GM19372 (cell line): ENCODE results near the gene C2orf49.

Source experiments
- ATAC-seq: cut with Tn5 transposase; IDR thresholded peaks from one replicate; pipeline ENCODE4 v1.9.1; 2021; ENCODE audit warnings: mild to moderate bottlenecking, low read depth, moderate library complexity; ENCODE audit not compliant: unreplicated experiment

C2orf49 gene

DNA sequence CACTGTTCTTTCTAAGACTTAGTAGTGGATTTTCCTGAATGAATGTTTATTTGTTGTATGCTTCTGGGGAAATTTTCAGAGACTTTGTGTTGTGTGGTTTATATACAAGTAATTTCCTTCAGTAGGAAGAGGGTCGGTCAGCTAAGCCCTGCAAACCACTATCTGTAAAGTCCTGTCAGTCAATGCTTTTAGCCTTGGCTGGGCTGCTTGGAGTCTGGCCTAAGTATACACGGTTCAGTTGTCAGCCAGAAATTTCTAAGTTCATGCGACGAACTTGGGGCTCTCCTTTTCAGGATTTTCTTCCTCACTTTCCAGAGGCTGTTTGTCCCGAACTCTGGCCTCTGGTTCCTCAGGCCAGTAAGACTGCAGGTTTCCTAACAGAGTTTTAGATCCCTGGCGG lies 21.3 kb downstream of the C2orf49 start:
- ATAC-seq: no peak

DNA sequence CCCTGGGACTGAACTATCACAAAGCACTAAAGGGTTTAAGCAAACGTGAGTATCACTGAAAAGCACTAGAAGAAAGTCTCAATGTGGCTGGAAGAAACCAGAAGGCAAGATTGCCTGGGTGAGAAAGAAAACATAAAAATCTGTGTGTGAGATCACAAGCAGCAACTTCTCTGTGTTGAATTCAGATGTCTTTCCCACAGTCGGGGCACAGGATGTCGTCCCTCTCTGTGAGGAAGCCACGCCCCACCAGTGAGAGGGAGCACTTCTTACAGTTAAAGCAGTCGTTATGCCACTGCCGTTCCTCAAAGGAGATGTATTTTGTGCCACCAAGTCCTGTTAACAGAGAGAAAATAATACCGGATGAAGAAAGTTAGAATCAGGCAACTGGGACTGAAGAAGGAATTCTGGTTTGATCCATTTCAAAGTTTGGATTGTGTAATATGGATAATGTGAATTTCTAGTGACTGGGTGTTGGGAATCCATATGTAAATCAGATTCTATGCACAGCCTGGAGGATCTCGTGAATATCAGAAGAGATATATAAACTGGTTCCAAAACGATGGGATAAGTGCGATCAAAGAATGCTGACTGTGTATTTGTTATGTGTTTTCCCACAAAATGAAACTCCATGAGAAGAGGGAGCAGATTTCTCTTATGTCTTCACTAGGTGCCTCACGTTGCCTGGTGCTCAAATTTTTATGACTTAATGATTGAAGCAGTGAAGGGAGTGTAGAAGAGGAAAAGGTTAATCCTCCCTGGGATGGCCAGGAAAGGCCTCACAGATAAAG lies 24.0 kb downstream of the C2orf49 start:
- ATAC-seq: no peak

DNA sequence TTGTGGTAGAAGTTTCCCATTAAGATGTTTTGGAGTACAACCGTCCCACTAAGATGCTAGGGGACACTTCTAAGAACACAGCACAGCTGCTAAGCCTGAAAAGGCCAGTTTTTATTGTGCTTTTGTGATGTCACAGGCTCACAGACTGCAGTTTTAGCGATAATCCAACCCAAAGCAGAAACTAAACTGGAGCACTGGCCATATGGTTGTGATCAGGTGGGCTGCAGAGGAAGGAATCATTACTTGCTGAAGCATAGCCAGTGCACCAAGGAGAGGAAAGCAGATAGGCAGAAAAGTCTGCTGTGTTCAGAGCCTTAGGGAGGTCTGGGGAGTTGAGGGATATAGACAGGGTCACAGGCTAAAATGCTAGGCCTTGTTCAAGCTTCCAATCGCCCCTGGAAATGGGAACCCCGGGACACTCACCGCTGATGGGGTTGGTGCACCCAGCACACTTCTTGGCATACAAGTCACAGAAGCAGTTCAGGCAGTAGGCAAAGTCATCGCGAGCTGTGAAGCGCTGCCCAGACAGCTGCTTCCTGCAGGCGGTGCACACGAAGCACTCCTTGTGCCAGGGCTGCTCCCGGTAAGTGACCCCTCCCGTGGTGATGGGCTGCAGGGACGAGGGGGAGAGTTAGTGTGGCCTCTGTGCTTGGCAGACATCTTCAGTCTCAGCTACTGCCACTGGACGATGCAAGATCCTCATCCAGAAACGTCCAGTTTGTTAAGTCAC lies 25.7 kb downstream of the C2orf49 start:
- ATAC-seq: no peak

DNA sequence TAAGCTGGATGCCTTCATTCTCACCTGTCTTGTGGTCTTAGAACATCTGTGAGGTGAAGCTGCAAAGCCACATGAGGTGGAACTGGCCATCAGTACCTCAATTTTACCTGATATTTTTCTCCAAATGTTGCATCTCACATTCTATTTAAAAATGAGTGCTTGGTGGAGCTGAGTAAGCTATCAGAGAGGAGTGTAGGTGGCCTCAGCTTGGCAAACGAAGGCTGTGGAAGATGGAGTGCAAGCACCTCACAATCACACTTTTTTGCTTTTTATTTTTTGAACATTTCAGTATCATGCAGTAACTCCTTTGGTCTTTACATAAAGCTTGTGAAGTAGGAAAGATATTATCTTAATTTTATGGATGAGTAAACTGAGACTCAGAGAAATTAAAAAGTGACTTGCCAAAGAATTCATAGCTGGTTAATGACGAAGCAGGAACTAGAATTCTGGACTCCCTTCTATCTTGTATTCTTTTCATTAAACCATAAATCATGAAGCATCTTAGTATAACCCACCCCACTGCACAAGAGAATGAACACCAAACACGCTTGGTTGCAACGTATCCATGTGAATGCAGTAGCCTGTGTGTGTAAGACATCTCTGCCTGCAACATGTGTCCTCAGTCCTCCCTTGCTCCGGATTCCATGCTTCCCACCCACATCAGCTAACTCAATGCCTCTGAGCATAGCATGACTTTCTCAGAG lies 27.2 kb downstream of the C2orf49 start:
- ATAC-seq: no peak

DNA sequence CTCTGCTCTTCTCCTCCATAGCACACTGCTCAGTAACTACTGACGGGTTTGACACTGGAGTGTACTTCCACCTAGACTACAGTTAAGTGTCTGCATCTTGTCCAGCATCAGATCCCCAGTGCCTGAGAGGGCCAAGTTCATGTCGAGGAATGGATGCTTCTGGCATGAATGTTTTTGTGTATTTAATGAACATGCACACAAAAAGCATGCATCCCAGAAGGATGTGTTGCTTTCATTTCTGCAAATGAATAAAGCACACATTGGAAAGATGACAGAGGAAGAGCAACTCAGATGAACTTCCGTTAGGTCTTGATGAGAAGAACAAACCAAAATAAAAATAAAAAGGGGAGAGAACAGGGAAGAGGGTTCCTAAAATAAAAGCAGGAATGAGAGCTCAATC lies 27.9 kb downstream of the C2orf49 start:
- ATAC-seq: no peak

DNA sequence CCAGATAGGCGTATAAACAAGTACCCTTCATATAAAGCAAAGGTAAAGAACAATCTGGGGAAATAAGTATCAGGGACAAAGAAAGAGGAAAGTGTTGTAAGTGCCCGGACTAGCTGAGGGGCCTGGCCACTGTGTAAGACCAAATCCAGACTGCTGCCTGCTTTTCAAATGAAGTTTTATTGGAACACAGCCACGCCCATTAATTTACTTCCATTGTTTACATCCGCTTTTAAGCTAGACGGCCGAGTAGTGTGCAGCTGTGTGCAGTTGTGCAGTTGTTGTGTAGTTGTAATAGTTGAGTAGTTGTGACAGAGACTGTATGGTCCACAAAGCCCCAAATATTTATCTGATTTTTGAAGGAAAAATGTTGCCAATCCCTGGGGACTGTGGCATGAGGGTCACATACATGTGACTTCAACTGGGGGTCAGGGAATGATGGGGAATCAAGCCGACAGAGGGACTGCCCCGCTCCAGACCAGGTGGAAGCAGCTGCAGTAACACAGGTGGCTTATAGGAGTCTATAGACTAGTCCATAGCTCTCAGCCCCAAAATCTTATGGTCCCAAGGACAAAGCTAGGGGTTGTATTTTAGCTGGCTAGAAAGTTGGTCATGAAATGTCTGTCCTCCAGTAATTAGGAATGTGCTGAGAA lies 31.5 kb downstream of the C2orf49 start:
- no peak for ATAC-seq

DNA sequence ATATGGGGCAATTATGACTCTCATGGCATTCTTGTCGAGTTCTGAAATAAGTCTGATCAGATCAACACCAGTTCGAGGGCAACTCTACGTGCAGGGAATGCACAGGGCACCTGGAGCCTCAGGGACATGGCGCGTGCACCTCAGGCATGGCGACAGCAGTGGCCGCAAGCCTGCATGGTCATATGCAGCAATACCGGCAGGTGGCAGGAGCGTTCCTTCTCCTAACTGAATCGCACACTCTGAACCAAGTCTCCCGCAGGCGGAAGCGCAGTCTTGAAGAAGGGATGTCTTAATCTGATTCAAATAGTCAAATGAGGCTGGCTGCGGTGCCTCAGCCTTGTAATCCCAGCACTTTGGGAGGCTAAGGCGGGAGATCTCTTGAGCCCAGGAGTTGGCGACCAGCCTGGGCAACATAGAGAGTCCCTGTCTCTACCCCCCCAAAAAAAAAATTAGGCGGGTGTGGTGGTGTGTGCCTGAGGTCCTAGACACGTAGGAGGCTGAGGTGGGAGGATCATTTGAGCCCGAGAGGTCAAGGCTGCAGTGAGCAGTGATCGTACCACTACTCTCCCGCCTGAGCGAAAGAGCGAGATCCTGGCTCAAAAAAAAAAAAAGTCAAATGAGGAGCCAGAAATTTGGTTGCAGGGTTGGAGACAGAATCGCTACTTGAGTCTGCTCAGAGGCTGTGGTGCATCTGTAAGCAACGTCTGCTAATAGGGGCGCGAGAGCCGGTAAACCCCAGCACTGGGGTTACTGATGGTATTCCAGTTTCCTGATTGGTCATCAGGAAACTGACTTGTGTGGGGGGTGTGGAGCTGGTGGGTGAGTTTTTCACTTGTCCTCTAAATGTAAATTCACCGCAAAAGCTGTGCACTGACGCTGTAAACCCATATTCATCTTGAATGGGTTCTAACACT lies 32.7 kb downstream of the C2orf49 start:
- ATAC-seq: peak; percentile 89

DNA sequence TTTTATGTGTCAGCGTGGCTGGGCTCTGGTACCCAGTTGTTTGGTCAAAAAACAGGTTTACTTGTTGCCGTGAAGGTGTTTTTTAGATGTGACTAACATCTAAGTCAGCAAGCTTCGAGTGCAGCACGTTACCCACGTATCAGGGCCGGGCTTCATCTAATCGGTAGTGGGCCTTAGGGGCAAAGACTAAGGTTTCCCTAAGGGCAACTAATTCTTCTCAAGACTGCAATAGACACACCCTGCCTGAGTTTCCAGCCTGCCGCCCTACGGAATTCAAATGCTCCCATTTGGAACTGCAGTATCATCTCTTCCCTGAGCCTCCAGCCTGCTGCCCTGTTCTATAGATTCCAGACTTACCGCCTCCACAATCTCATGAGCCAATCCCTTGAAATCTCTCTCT lies 33.8 kb downstream of the C2orf49 start:
- ATAC-seq: no peak

DNA sequence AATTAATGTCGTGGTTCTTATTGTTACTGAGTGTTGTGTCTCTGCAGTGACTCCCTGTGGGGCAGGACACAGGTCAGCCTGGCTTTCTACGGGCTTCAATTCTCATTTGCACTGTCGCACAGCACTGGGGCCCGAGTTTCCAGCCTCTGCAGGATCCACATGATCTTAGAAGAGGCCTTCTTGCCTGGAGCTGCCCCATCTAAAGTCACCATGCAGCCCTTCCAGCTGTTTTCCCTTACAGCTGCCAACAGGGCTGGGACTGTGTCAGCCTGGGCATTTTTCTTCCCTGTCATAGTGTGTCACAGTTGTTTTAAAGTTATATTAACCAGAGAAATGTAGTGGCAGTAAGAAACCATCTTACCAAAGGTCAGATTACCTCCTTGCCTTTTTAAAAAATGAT lies 34.5 kb downstream of the C2orf49 start:
- ATAC-seq: no peak

DNA sequence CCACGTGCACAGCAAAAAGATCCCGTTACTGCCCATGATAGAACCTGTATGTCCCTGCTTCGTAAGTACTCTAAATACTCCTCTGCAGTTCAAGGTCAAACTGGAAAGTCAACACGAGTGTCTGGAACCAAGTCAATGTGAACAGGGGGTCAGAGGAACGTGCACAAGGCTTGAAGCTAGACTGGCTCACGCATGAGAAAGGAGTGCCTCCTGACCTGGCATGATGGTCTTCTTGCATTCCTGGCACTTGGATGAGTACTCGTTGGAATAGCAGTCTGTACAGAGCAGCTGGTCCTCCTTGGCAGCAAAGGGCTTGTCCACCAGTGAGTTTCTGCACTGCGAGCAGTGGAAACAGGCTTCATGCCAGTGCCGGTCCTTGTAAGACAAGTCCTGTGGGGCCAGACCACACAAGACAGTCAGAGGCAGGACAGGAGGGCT lies 36.0 kb downstream of the C2orf49 start:
- no peak for ATAC-seq

DNA sequence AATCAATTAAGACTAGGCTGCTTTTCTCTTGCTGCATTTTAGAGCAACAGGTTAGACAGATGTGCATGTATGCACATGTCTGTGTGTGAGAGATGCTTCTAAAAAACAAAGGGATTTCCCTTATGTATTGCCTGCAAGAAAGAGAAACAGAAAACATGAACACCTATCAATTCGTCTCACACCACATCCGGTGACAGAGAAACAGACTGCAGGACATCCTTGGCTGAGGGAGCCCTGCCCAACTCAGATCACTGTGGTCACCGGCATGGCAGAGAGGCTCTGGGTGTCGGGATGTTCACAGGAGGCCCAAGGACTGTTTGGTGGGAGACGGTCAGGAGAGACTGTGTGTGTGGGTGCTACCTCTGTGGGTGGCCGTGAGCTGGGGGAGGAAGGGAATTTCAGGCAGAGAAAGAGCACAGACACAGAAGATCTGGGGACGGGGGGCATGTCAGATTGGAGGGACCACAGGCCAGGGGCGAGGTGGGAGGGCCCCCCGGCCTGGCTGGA lies 36.6 kb downstream of the C2orf49 start:
- peak; percentile 78 for ATAC-seq

DNA sequence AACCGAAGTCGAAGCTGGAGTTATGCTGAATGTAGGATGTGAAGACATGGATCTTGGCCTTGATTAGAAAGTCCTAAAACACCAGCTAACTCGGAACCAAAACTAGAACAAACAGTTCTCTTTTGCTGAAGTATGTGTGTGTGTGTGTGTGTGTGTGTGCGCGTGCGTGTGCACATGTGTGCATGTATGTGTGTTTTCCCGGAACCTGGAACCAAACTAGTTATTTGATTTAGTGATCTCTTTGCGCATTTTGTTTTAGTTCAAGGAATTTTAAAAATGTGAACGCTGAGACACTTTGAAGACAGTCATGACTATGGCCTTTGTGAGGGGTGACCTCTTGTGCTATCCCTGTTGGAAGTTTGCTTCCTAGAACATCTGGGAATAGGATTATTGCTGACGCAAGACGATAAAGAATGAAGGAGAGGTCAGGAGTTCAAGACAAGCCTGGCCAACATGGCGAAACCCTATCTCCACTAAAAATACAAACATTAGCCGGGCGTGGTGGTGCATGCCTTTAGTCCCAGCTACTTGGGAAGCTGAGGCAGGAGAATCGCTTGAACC lies 37.7 kb downstream of the C2orf49 start:
- no peak for ATAC-seq

DNA sequence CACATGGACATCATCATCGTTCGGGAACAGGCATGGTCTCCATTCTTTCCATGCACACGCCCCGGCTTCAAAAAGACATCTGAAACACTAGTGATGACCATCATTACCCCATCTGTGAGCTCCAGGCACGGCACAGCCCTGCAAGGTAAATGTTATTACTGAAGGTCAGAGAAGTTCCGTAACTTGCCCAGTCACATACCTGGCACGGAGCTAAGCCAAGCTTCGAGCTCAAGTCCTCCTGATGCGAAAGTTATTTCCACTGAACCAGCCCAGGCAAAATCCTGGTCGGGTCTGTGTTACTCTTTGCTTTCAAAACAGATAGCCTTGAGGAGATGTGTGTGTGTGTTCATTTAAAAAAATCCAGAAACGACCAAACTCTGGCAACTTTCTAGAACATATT lies 38.7 kb downstream of the C2orf49 start:
- no peak for ATAC-seq

DNA sequence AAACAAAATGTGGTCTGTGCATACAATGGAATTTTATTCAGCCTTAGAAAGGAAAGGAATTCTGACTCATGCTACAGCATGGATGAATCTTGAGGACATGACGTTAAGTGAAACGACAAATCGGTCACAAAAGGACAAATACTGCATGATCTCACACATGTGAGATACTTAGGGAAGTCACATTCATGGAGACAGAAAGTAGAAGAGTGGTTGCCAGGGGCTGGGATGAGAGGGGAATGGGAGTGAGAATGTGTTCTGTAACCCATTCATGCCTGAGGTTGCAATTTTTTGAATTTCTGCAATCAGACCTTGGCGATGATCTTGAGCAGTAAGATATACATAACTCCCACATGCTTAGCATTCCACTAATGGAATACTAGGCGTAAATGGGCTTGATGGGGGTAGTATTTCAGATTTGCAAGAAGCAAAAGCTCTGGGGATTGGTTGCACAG lies 39.5 kb downstream of the C2orf49 start:
- ATAC-seq: no peak

DNA sequence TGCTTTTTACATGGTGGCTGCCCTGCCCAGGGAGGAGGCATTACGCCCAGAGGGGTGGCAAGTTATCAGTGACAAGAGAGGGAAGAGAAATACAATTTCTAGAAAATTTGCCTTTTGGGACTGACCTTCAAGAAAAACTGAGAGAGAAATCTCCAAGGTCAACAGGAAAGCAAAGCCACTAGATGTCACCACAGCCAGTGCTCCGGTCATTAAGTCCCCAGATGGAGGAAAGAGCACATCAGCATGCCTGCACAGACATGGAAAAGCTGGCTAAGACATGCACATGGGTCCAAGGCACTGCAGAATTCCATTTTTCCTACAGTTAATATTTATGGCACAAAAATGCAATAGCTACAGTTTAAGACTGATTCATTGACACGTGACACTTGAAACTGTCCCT lies 40.5 kb downstream of the C2orf49 start:
- ATAC-seq: no peak

DNA sequence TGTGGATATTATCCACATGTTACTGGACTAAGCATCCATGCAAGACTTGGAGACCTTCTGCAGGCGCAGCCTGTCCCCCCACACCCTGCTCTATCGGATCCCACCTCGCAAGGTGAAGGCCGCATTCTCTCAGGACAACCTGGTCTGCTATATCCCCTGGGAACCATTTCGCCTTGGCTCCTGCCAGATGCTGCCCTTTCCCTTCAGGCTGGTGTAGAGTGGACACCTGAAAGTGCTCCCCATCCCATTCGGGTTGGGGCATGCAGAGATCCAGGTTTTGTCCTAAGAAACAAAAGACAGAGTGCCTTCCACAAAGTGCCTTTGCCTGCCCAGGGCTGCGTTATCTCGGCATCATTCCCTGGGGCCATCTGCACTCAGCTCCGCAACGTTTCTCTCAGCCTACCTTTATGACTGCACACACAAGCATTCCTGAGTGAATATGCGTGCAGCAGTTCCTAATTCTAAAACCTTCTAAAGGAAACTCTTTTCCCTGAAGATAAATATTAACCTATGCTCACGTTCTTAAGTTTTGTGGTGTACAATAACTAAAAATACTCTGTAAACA lies 41.0 kb downstream of the C2orf49 start:
- ATAC-seq: no peak

DNA sequence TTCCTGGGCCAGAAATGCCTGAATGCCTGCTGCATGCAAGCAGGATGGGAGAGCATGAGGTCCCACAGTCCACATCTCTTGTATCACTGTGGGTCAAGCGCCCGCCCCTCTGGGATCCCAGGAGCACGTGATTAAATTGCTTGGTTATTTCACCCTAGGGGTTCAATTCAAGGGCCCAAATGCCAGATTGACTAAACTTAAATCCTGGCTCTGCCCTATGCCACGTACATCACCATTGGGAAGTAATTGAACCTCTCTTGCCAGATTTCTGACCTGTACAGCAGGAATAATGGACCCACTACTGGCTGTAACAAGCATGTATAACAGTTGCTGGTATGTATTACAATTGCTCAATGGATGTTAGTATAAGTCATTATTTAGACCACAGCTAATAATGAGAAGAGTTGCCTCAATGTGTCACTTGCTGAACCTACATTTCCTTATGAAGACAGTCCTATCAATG lies 41.6 kb downstream of the C2orf49 start:
- no peak for ATAC-seq

DNA sequence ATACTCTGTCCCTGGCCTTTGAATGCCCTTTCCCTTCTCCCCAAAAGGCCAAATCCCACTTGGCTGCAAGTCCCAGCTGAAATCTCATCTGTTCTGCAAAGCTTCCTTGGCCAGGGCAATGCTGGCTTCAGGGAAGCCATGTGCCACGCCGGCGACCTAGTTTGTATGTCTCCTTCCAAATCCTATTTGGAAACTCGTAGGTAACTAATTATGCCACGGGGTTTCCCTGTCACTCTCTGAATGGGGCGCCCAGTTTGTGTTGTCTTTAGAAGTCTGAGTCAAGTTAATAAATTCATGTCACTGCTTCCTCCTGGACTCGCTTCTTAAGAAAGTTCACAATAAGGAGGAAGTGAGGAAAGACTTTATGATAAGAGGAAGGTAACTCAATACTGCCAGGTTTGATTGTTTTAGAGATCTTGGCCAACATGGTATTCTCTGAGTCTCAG lies 42.4 kb downstream of the C2orf49 start:
- ATAC-seq: no peak
